ENCODE data around the gene LDLRAP1.

Gene LDLRAP1

GRCh38 chr1:25544243-25544764 lies 898 bp downstream of the LDLRAP1 start:
- no peak for DNase-seq

- DNase-seq = no peak
Observed at GRCh38 chr1:25544819-25545218, 1.4 kb downstream of the LDLRAP1 start.

GRCh38 chr1:25545767-25546166 lies 2.4 kb downstream of the LDLRAP1 start:
- no peak for DNase-seq

- DNase-seq = no peak
Observed at GRCh38 chr1:25546193-25546592, 2.8 kb downstream of the LDLRAP1 start.

GRCh38 chr1:25548601-25549000 lies 5.2 kb downstream of the LDLRAP1 start:
- DNase-seq = no peak

- peak; percentile 50 for DNase-seq
Observed at GRCh38 chr1:25549273-25550154, 6.1 kb downstream of the LDLRAP1 start.

GRCh38 chr1:25550155-25550506 lies 6.7 kb downstream of the LDLRAP1 start:
- DNase-seq = peak; percentile 74

- no peak for DNase-seq
Observed at GRCh38 chr1:25550683-25551310, 7.4 kb downstream of the LDLRAP1 start.

- DNase-seq = no peak
Observed at GRCh38 chr1:25553749-25554429, 10.5 kb downstream of the LDLRAP1 start.

GRCh38 chr1:25554430-25554780 lies 11.0 kb downstream of the LDLRAP1 start:
- no peak for DNase-seq

- no peak for DNase-seq
Observed at GRCh38 chr1:25554886-25555752, 11.7 kb downstream of the LDLRAP1 start.

- no peak for DNase-seq
Observed at GRCh38 chr1:25555753-25556092, 12.3 kb downstream of the LDLRAP1 start.

- no peak for DNase-seq
Observed at GRCh38 chr1:25556132-25556670, 12.8 kb downstream of the LDLRAP1 start.

GRCh38 chr1:25556791-25557476 lies 13.5 kb downstream of the LDLRAP1 start:
- peak; percentile 61 for DNase-seq

- no peak for DNase-seq
Observed at GRCh38 chr1:25557543-25557942, 14.1 kb downstream of the LDLRAP1 start.

- DNase-seq = no peak
Observed at GRCh38 chr1:25559031-25559430, 15.6 kb downstream of the LDLRAP1 start.

GRCh38 chr1:25560001-25560400 lies 16.6 kb downstream of the LDLRAP1 start:
- no peak for DNase-seq

- no peak for DNase-seq
Observed at GRCh38 chr1:25560788-25561187, 17.4 kb downstream of the LDLRAP1 start.

- DNase-seq = no peak
Observed at GRCh38 chr1:25561421-25562100, 18.2 kb downstream of the LDLRAP1 start.

- DNase-seq = no peak
Observed at GRCh38 chr1:25562101-25562927, 18.9 kb downstream of the LDLRAP1 start.

Measured in suppressor macrophage treated with lipopolysaccharide for 4 hours (primary cell).